Activated CD8-positive, alpha-beta memory T cell treated with anti-CD3 and anti-CD28 coated beads for 4 hours (primary cell): ENCODE data around the gene SLC5A12.

Experiments used
- DNase-seq, 2 donors: peaks; one replicate each; pipeline ENCODE4 v3.0.0-alpha.2; 2020; ENCODE audit warnings: low read depth in 2 of 2

SLC5A12 gene

GRCh38 chr11:26721948-26722475 is at the start of gene SLC5A12:
Gene SLC5A12, minus strand, starts transcription at chr11:26722060. Its CDS starts 346 bp downstream, at chr11:26721714.
- no peak for DNase-seq

GRCh38 chr11:26769027-26769426 is 47.2 kb upstream of the SLC5A12 start:
- no peak for DNase-seq

- no peak for DNase-seq
Observed at GRCh38 chr11:26767060-26767459, 45.2 kb upstream of the SLC5A12 start.

GRCh38 chr11:26765323-26765722 is 43.5 kb upstream of the SLC5A12 start:
- no peak for DNase-seq

GRCh38 chr11:26764825-26765224 is 43.0 kb upstream of the SLC5A12 start:
- DNase-seq = no peak

- DNase-seq = no peak
Observed at GRCh38 chr11:26764315-26764714, 42.5 kb upstream of the SLC5A12 start.

- no peak for DNase-seq
Observed at GRCh38 chr11:26762089-26762488, 40.2 kb upstream of the SLC5A12 start.

- DNase-seq = no peak
Observed at GRCh38 chr11:26761361-26761809, 39.5 kb upstream of the SLC5A12 start.

- no peak for DNase-seq
Observed at GRCh38 chr11:26757995-26758394, 36.1 kb upstream of the SLC5A12 start.

GRCh38 chr11:26755762-26756161 is 33.9 kb upstream of the SLC5A12 start:
- no peak for DNase-seq

- no peak for DNase-seq
Observed at GRCh38 chr11:26753723-26754504, 32.1 kb upstream of the SLC5A12 start.

- no peak for DNase-seq
Observed at GRCh38 chr11:26749927-26750326, 28.1 kb upstream of the SLC5A12 start.

GRCh38 chr11:26743622-26744021 is 21.8 kb upstream of the SLC5A12 start:
- no peak for DNase-seq

GRCh38 chr11:26742966-26743365 is 21.1 kb upstream of the SLC5A12 start:
- no peak for DNase-seq

GRCh38 chr11:26741036-26741435 is 19.2 kb upstream of the SLC5A12 start:
- DNase-seq = no peak

- no peak for DNase-seq
Observed at GRCh38 chr11:26739366-26740073, 17.7 kb upstream of the SLC5A12 start.

GRCh38 chr11:26734691-26735090 is 12.8 kb upstream of the SLC5A12 start:
- no peak for DNase-seq

GRCh38 chr11:26731084-26731456 is 9.2 kb upstream of the SLC5A12 start:
- no peak for DNase-seq

- no peak for DNase-seq
Observed at GRCh38 chr11:26730414-26731083, 8.7 kb upstream of the SLC5A12 start.

- no peak for DNase-seq
Observed at GRCh38 chr11:26729284-26729683, 7.4 kb upstream of the SLC5A12 start.

GRCh38 chr11:26726960-26727359 is 5.1 kb upstream of the SLC5A12 start:
- no peak for DNase-seq

- DNase-seq = no peak
Observed at GRCh38 chr11:26719998-26720397, 1.9 kb downstream of the SLC5A12 start.
